ENCODE measurements around the gene CDC73.

DNA sequence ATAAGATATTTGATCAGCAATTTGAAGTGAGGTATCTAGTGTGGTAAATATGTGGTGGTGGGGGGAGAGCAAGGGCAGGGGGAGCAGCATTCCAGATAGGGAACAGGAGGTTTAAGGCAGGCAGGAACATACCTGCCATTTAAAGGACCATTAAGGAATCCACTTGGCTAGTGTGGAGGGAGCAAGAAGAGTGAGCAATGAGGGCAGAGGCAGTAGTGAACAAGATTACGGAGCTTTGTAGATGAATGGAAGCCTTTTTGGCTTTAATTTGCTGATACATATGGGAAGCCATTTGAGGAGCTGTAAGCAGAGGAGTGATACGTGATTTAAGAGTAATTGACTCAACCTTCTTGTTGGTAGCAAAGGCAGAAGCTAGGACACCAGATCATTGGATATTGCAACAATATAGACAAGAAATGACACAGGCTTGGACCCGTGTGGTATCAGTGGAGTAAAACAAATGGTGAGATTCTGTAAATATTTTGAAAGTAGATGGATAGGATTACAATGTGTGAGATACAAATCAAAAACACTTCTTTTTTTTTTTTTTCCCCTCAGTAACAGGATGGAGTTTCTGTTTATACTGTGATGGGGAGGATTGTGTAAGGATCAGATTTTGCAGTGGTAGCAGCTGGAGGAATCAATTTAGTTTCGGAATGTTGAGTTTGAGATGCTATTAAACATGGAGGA, 138.4 kb downstream of the CDC73 start:
- TF ChIP-seq CTCF (optimal IDR thresholded peaks at IDR 0.05 in 1 of 3, IDR thresholded peaks at IDR 0.05 in 1 of 3, conservative IDR thresholded peaks at IDR 0.05 in 1 of 3; ENCODE audit: extremely low read depth in 1 of 3, insufficient read depth in 2 of 3, low read length in 3 of 3) (no peak), EZH2 (IDR thresholded peaks at IDR 0.05; ENCODE audit: low read length) (no peak)

Measured in keratinocyte (primary cell).